HepG2 (cell line): ENCODE data around the gene ADAM19. TPM values are rescaled to one million over a fixed set of nuclear protein-coding genes. Genes with fewer than 3 reads are reported as not detected.

Source experiments
- ATAC-seq: fragments of 200-7000 bp; cut with Tn5 transposase; 3 replicates; pipeline ENCODE4 v1.9.1; 2020; ENCODE audit warnings: mild to moderate bottlenecking, moderate library complexity
- BruUV-seq: library from RNA; stranded (reverse); fragments of 400-500 nt; replicated peaks from 2 replicates; lab custom pipeline; 2021; lab: Mats Ljungman, UMichigan
- CTCF ChIA-PET: fragments of 300-600 bp; formaldehyde crosslinking; extraction: SDS; loops from one replicate; lab custom pipeline; 2021; ENCODE audit warnings: low total read pairs, inconsistent platforms, low intra/inter-chr PET ratio; lab: Yijun Ruan, JAX
- POLR2A ChIA-PET: fragments of 350-600 bp; sonication (Branson Sonifier 250); formaldehyde crosslinking; loops from one replicate; lab custom pipeline; 2020; ENCODE audit warnings: antibody characterized with exemption, inconsistent platforms; lab: Yijun Ruan, JAX
- DNase-seq: peaks from one replicate; pipeline ENCODE4 v3.0.0-alpha.2; 2015; ENCODE audit warnings: low spot score
- FAIRE-seq: peaks from 3 replicates; lab custom pipeline; 2011; peaks lifted over from hg19 to GRCh38; lab: Jason Lieb, UNC
- H2AFZ ChIP-seq: one replicate; pipeline ENCODE4 v1.6.1; 2011; ENCODE audit warnings: low read length, inconsistent platforms
- H3K27ac ChIP-seq: fragments of 300-600 bp; 3 replicates; pipeline ENCODE4 v1.8.0; 2011; ENCODE audit warnings: mixed run types, mild to moderate bottlenecking, mixed read lengths, low read length, inconsistent platforms; ENCODE audit not compliant: insufficient read depth; ENCODE audit errors: extremely low read length
- H3K27me3 ChIP-seq, 2 experiments: fragments of 200-600 bp in 1 of 2; 2 replicates in 1 of 2; 3 replicates in 1 of 2; pipeline versions ENCODE4 v1.6.0 to v1.8.0; 2011; ENCODE audit warnings: low read length in 2 of 2, mild to moderate bottlenecking in 2 of 2, moderate library complexity in 2 of 2, inconsistent platforms in 1 of 2; ENCODE audit not compliant: insufficient read depth in 2 of 2, control insufficient read depth in 1 of 2
- H3K36me3 ChIP-seq, 2 experiments: fragments of 200-600 bp in 1 of 2; replicated peaks in 1 of 2; 2 replicates in 1 of 2; 3 replicates in 1 of 2; pipeline versions ENCODE4 v1.5.1 to v1.8.0; 2011; ENCODE audit warnings: low read length in 2 of 2, inconsistent platforms in 1 of 2; ENCODE audit not compliant: insufficient read depth in 2 of 2, control insufficient read depth in 1 of 2
- H3K4me1 ChIP-seq: 2 replicates; pipeline ENCODE4 v1.5.1; 2012; ENCODE audit warnings: low read length, inconsistent platforms; ENCODE audit not compliant: insufficient read depth
- H3K4me2 ChIP-seq: 2 replicates; pipeline ENCODE4 v1.6.0; 2011; ENCODE audit warnings: low read depth, low read length, inconsistent platforms
- H3K4me3 ChIP-seq, 3 experiments: fragments of 200-600 bp in 1 of 3; sonication (generic), shearing (Covaris generic) in 1 of 3; replicated peaks in 1 of 3; 2 replicates each; pipeline ENCODE4 v1.5.1; 2011 to 2016; ENCODE audit warnings: low read length in 3 of 3, inconsistent platforms in 2 of 3, low read depth in 2 of 3, mild to moderate bottlenecking in 2 of 3, control low read depth in 1 of 3, mixed read lengths in 1 of 3; ENCODE audit not compliant: insufficient read depth in 1 of 3
- H3K79me2 ChIP-seq: one replicate; pipeline ENCODE4 v1.6.1; 2011; ENCODE audit warnings: low read length, inconsistent platforms; ENCODE audit not compliant: insufficient read depth
- H3K9ac ChIP-seq: 2 replicates; pipeline ENCODE4 v1.6.0; 2011; ENCODE audit warnings: mild to moderate bottlenecking, low read depth, low read length, inconsistent platforms; ENCODE audit not compliant: insufficient read depth
- H3K9me3 ChIP-seq: 2 replicates; pipeline ENCODE4 v1.5.1; 2012; ENCODE audit warnings: mild to moderate bottlenecking, low read length
- H4K20me1 ChIP-seq: 2 replicates; pipeline ENCODE4 v1.6.0; 2011; ENCODE audit warnings: inconsistent platforms, mild to moderate bottlenecking, low read length, moderate library complexity; ENCODE audit not compliant: insufficient read depth
- CREB3 ChIP-seq: sonication (generic); formaldehyde crosslinking; IDR thresholded peaks from 2 replicates; pipeline ENCODE4 v1.5.0; 2020; ENCODE audit warnings: missing genetic modification reagents
- DZIP1 ChIP-seq: sonication (generic); formaldehyde crosslinking; IDR thresholded peaks from 2 replicates; pipeline ENCODE4 v1.5.0; 2020; ENCODE audit warnings: mild to moderate bottlenecking, missing genetic modification reagents
- EEA1 ChIP-seq: sonication (generic); formaldehyde crosslinking; IDR thresholded peaks from 2 replicates; pipeline ENCODE4 v1.5.1; 2020; ENCODE audit warnings: mild to moderate bottlenecking, missing genetic modification reagents, borderline replicate concordance
- ELF4 ChIP-seq: sonication (generic); formaldehyde crosslinking; IDR thresholded peaks from 2 replicates; pipeline ENCODE4 v1.5.0; 2020; ENCODE audit warnings: missing genetic modification reagents, mild to moderate bottlenecking, moderate library complexity, borderline replicate concordance
- HMGXB3 ChIP-seq: sonication (generic); formaldehyde crosslinking; IDR thresholded peaks from 2 replicates; pipeline ENCODE4 v1.4.0; 2020; ENCODE audit warnings: missing genetic modification reagents, borderline replicate concordance
- REST ChIP-seq, 2 experiments: IDR thresholded peaks; 2 replicates each; pipeline ENCODE4 v1.6.1; 2011 to 2012; ENCODE audit warnings: low read length in 2 of 2, borderline replicate concordance in 1 of 2, low read depth in 1 of 2, mild to moderate bottlenecking in 1 of 2, moderate library complexity in 1 of 2
- SP2 ChIP-seq: sonication (generic); formaldehyde crosslinking; IDR thresholded peaks from 2 replicates; pipeline ENCODE4 v1.5.1; 2020; ENCODE audit warnings: mild to moderate bottlenecking, missing genetic modification reagents
- TGIF2 ChIP-seq: IDR thresholded peaks from 2 replicates; pipeline ENCODE4 v1.6.1; 2016; ENCODE audit warnings: control low read depth, missing compliant biosample characterization
- TRIM24 ChIP-seq: sonication (generic); formaldehyde crosslinking; IDR thresholded peaks from 2 replicates; pipeline ENCODE4 v1.8.0; 2022; ENCODE audit warnings: mild to moderate bottlenecking, missing genetic modification reagents
- ZNF20 ChIP-seq: sonication (generic); formaldehyde crosslinking; IDR thresholded peaks from 2 replicates; pipeline ENCODE4 v1.4.0; 2020; ENCODE audit warnings: mild to moderate bottlenecking, moderate library complexity, missing genetic modification reagents
- ZNF225 ChIP-seq: sonication (generic); formaldehyde crosslinking; IDR thresholded peaks from 2 replicates; pipeline ENCODE4 v1.4.0; 2020; ENCODE audit warnings: mild to moderate bottlenecking, missing genetic modification reagents
- ZNF567 ChIP-seq: sonication (generic); formaldehyde crosslinking; IDR thresholded peaks from 2 replicates; pipeline ENCODE4 v1.8.1; 2023; ENCODE audit warnings: mild to moderate bottlenecking, missing genetic modification reagents, borderline replicate concordance
- ZNF589 ChIP-seq: sonication (generic); formaldehyde crosslinking; conservative IDR thresholded peaks from 2 replicates; pipeline ENCODE4 v1.8.0; 2022; ENCODE audit warnings: mild to moderate bottlenecking, moderate library complexity, missing genetic modification reagents
- WGBS: methylation state at CpG from one replicate; pipeline ENCODE4 v1.1.6; 2017; ENCODE audit warnings: low lambda C conversion rate; 5-methylcytosine and 5-hydroxymethylcytosine counted together
- in situ Hi-C: cut with HindIII; loops from 2 replicates; pipeline ENCODE4 v1.10.0; 2017; ENCODE audit warnings: low pct_unique_long_range_greater_than_20kb; ENCODE audit not compliant: extremely low pct_ligation_motif_present
- intact Hi-C: fragments of 100-400 bp; cut with micrococcal nuclease; formaldehyde crosslinking; loops from one replicate; pipeline ENCODE4 v1.10.0; 2022; ENCODE audit not compliant: unreplicated experiment
- polyA plus RNA-seq, 8 experiments: library from polyadenylated mRNA; depleted of rRNA in 3 of 8; stranded (reverse) in 7 of 8; unstranded in 1 of 8; fragments of >200 nt; fragmentation: Illumina TruSeq in 4 of 8; extraction: Trizol in 4 of 8; gene quantifications; 2 replicates each; pipeline versions ENCODE4 v1.2.1 to v1.2.3, GENCODE V29; 2011 to 2016; ENCODE audit warnings: low read depth in 4 of 8, missing spikeins in 1 of 8, mixed read lengths in 1 of 8; ENCODE audit not compliant: insufficient read depth in 1 of 8
- total RNA-seq, 5 experiments: library from RNA; depleted of rRNA; stranded (reverse); fragments of >200 nt; fragmentation: Illumina TruSeq; extraction: Trizol; gene quantifications; 2 replicates each; pipeline ENCODE4 v1.2.3, GENCODE V29; 2016; ENCODE audit warnings: low read depth in 1 of 5

Gene ADAM19
- total and polyA plus RNA-seq, 2 of the 13 experiments (the other 11 are each of a cell fraction or from before 2014, with no cell fraction given): 0.38 to 0.74 TPM

- H3K27ac ChIP-seq: no peak overlapping the region
- BruUV-seq: no TSS peak
- H3K9me3 ChIP-seq: no peaks in the 10 kb centered on the region
- ChIA-PET CTCF (no interaction called here), POLR2A (no interaction called here)
- intact Hi-C loops (no loop called here), in situ Hi-C loops (no loop called here)
- H3K79me2 ChIP-seq: no peaks in the 10 kb centered on the region
- no peaks in the 10 kb centered on the region for H3K36me3 ChIP-seq
- 42% methylated on average over 4 of the region's 4 CpGs for WGBS
- H3K4me1 ChIP-seq: peaks cover 7% of the 10 kb centered on the region; the same call in 1 of the 2 replicates
- no peak overlapping the region for H3K9ac ChIP-seq
- DNase-seq (no peak), ATAC-seq (no peak), FAIRE-seq (no peak)
- no peaks in the 10 kb centered on the region for H4K20me1 ChIP-seq
- no peak overlapping the region for H2AFZ ChIP-seq
- no peak overlapping the region for H3K4me3 ChIP-seq
- H3K4me2 ChIP-seq: no peak overlapping the region
- H3K27me3 ChIP-seq: peaks cover 2 to 27% of the 10 kb centered on the region in 2 experiments
- TF ChIP-seq HMGXB3 (CRISPR knock-in tag) (no peak), EEA1 (CRISPR knock-in tag) (no peak), ZNF567 (CRISPR knock-in tag) (no peak), ZNF589 (CRISPR knock-in tag) (no peak), TGIF2 (no peak), REST (IDR thresholded peaks at IDR 0.05; ENCODE audit: borderline replicate concordance in 1 of 2, low read depth in 1 of 2, low read length in 2 of 2) (no peak), TRIM24 (no peak), DZIP1 (CRISPR knock-in tag) (no peak), CREB3 (CRISPR knock-in tag) (no peak), ELF4 (no peak), SP2 (no peak), ZNF225 (CRISPR knock-in tag) (no peak), ZNF20 (CRISPR knock-in tag) (no peak)
These were observed 1.1 kb upstream of the ADAM19 start for GRCh38 chr5:157576678-157577077.
